ENCODE results near the gene HSD3B2. TPM values are rescaled to one million over a fixed set of nuclear protein-coding genes. Genes with fewer than 3 reads are reported as not detected.

The HSD3B2 gene
- total RNA-seq, 4 donors from 2014 or later = 0.72 TPM; not detected in 3

DNA sequence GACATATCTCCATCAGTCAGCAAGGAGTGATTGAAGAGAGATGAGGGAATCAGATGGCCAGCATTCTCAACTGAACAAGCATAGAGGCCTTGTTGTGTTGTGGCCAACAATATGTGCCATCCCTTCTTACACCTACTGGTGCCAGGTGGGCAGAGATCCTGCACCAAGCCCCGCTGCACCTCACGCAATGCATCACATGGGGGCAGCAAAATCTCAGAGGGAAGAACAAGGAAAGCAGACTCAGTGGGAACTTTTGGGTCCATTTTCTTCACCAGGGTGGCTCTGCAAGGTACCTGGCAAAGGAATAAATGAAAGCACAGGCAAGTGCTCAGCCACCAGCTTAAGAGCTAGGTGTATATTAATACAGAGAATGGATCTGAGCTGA is 33.2 kb downstream of the HSD3B2 start:
- Histone ChIP-seq H3K27me3 (no peaks in the 10 kb centered on the region), H3K9me3 (no peaks in the 10 kb centered on the region), H3K4me1 (peaks cover 8% of the 10 kb centered on the region), H3K27ac (no peak overlapping the region), H3K36me3 (no peaks in the 10 kb centered on the region), H3K4me3 (no peak overlapping the region)
- WGBS = 81% methylated on average over 2 of the region's 2 CpGs
- no peak for DNase-seq (ENCODE audit: low spot score in 2 of 2)
- TF ChIP-seq POLR2AphosphoS5 (IDR thresholded peaks at IDR 0.05) (no peak), POLR2A (IDR thresholded peaks at IDR 0.05) (no peak)
- TF ChIP-seq, protein P1, sequence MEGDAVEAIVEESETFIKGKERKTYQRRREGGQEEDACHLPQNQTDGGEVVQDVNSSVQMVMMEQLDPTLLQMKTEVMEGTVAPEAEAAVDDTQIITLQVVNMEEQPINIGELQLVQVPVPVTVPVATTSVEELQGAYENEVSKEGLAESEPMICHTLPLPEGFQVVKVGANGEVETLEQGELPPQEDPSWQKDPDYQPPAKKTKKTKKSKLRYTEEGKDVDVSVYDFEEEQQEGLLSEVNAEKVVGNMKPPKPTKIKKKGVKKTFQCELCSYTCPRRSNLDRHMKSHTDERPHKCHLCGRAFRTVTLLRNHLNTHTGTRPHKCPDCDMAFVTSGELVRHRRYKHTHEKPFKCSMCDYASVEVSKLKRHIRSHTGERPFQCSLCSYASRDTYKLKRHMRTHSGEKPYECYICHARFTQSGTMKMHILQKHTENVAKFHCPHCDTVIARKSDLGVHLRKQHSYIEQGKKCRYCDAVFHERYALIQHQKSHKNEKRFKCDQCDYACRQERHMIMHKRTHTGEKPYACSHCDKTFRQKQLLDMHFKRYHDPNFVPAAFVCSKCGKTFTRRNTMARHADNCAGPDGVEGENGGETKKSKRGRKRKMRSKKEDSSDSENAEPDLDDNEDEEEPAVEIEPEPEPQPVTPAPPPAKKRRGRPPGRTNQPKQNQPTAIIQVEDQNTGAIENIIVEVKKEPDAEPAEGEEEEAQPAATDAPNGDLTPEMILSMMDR (IDR thresholded peaks at IDR 0.05) = no peak

GRCh38 chr1:119449971-119450370 is 35.0 kb downstream of the HSD3B2 start:
- no peaks in the 10 kb centered on the region for H3K9me3 ChIP-seq
- no peaks in the 10 kb centered on the region for H3K36me3 ChIP-seq
- no peak for DNase-seq (ENCODE audit: low spot score in 2 of 2)
- no peak overlapping the region for H3K27ac ChIP-seq
- H3K4me1 ChIP-seq = peaks cover 13% of the 10 kb centered on the region
- H3K4me3 ChIP-seq = no peak overlapping the region
- 68% methylated on average over 8 of the region's 8 CpGs for WGBS
- no peaks in the 10 kb centered on the region for H3K27me3 ChIP-seq
- TF ChIP-seq, protein P1 (IDR thresholded peaks at IDR 0.05) = no peak
- TF ChIP-seq POLR2AphosphoS5 (IDR thresholded peaks at IDR 0.05) (no peak), POLR2A (IDR thresholded peaks at IDR 0.05) (no peak), EP300 (IDR thresholded peaks at IDR 0.05) (no peak)

- Histone ChIP-seq H3K4me1 (peaks cover 13% of the 10 kb centered on the region), H3K36me3 (no peaks in the 10 kb centered on the region), H3K4me3 (no peak overlapping the region), H3K9me3 (no peaks in the 10 kb centered on the region), H3K27me3 (no peaks in the 10 kb centered on the region), H3K27ac (no peak overlapping the region)
- no peak for TF ChIP-seq POLR2AphosphoS5 (IDR thresholded peaks at IDR 0.05)
- 90% methylated on average over 6 of the region's 6 CpGs for WGBS
- DNase-seq (ENCODE audit: low spot score in 2 of 2) = no peak
Measured at GRCh38 chr1:119451158-119451557, 36.2 kb downstream of the HSD3B2 start.

DNA sequence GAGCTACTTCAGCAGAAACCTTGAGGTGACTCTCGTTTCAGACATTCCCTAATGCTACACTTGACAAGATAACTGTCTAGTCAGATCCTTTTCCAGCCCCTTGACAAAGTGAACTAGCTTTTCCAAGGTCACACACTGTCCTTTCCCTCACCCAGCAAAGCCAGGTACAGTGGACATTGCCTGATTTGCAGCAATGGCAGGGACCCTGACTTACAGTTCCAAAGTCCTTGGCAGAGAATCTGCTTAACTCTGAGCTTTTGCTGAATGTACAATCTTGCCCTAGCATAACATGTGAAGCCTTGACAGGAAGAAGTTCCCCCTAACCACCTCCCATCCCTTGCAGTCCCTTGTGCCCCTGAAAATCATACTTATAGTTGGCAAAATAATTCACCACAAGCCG is 37.1 kb downstream of the HSD3B2 start:
- DNase-seq (ENCODE audit: low spot score in 2 of 2) = no peak
- no peaks in the 10 kb centered on the region for H3K9me3 ChIP-seq
- H3K4me1 ChIP-seq = peaks cover 13% of the 10 kb centered on the region
- TF ChIP-seq POLR2AphosphoS5 (IDR thresholded peaks at IDR 0.05) = no peak
- no peak for TF ChIP-seq POLR2A (IDR thresholded peaks at IDR 0.05)
- TF ChIP-seq, protein P1 (IDR thresholded peaks at IDR 0.05) = no peak
- TF ChIP-seq EP300 (IDR thresholded peaks at IDR 0.05) = no peak
- no peaks in the 10 kb centered on the region for H3K27me3 ChIP-seq
- H3K27ac ChIP-seq = no peak overlapping the region
- H3K36me3 ChIP-seq = no peaks in the 10 kb centered on the region
- 74% methylated on average over 2 of the region's 2 CpGs for WGBS
- H3K4me3 ChIP-seq = no peak overlapping the region

- no peak overlapping the region for H3K4me3 ChIP-seq
- TF ChIP-seq POLR2AphosphoS5 (IDR thresholded peaks at IDR 0.05) (no peak), EP300 (IDR thresholded peaks at IDR 0.05) (no peak), POLR2A (IDR thresholded peaks at IDR 0.05) (no peak)
- TF ChIP-seq, protein P1 (IDR thresholded peaks at IDR 0.05) = no peak
- no peak overlapping the region for H3K27ac ChIP-seq
- 21% methylated on average over 3 of the region's 3 CpGs for WGBS
- peaks cover 13% of the 10 kb centered on the region for H3K4me1 ChIP-seq
- no peaks in the 10 kb centered on the region for H3K27me3 ChIP-seq
- H3K9me3 ChIP-seq = no peaks in the 10 kb centered on the region
- no peaks in the 10 kb centered on the region for H3K36me3 ChIP-seq
- no peak for DNase-seq (ENCODE audit: low spot score in 2 of 2)
Measured at GRCh38 chr1:119453021-119453420, 38.1 kb downstream of the HSD3B2 start.

DNA sequence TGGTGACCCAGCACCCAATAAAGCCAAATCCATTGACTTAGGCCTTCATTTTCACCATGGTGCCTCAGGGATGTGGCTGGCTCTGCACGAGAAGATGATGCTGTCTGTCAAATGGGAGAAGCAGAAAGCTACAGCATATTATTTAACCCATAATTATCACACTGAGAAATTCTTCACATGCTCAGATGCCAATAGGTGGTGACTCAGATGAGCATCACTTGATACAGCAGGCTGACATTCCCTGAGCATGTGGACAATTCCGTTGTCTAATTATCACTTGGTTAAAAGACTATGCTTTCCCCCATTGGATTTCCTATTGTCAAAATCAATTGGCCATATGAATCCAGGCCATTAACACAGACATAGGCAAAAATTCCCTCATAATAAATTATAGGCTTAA is 48.0 kb downstream of the HSD3B2 start:
- Histone ChIP-seq H3K4me1 (peaks cover 18% of the 10 kb centered on the region), H3K36me3 (no peaks in the 10 kb centered on the region), H3K27ac (no peak overlapping the region), H3K4me3 (no peak overlapping the region), H3K9me3 (no peaks in the 10 kb centered on the region), H3K27me3 (no peaks in the 10 kb centered on the region)
- 88% methylated on average over 2 of the region's 2 CpGs for WGBS
- DNase-seq (ENCODE audit: low spot score in 2 of 2) = no peak
- TF ChIP-seq, protein P1 (IDR thresholded peaks at IDR 0.05) = no peak
- TF ChIP-seq EP300 (IDR thresholded peaks at IDR 0.05) (no peak), POLR2A (IDR thresholded peaks at IDR 0.05) (no peak), POLR2AphosphoS5 (IDR thresholded peaks at IDR 0.05) (no peak)
